Endometrium (tissue), 2 donors: ENCODE data around the gene R3HDM4.
"Not testable (repeated sequence)": the region's sequence is repeated elsewhere in the genome, so short reads cannot be mapped to it uniquely, and the experiment has no call there.

Experiments used
- FAIRE-seq: peaks from 2 replicates; lab custom pipeline; 2012; peaks lifted over from hg19 to GRCh38; lab: Jason Lieb, UNC
- donor health status: control.
- donor health status: control.

Gene R3HDM4

GRCh38 chr19:913080-913748, at the start of gene R3HDM4:
TSS of gene R3HDM4 (minus strand) at chr19:913219. CDS start at chr19:913157, 62 bp downstream.
- FAIRE-seq, result no peak

GRCh38 chr19:961866-962620, 49.0 kb upstream of the R3HDM4 start:
- no peak for FAIRE-seq

GRCh38 chr19:960601-960938, 47.6 kb upstream of the R3HDM4 start:
- no peak for FAIRE-seq

- no peak for FAIRE-seq
Observed at GRCh38 chr19:960020-960419, 47.0 kb upstream of the R3HDM4 start.

GRCh38 chr19:958967-959855, 46.2 kb upstream of the R3HDM4 start:
- FAIRE-seq, result no peak

GRCh38 chr19:957578-957977, 44.6 kb upstream of the R3HDM4 start:
- FAIRE-seq, result not testable (repeated sequence)

GRCh38 chr19:956766-957440, 43.9 kb upstream of the R3HDM4 start:
- FAIRE-seq, result no peak

GRCh38 chr19:955803-956765, 43.1 kb upstream of the R3HDM4 start:
- no peak for FAIRE-seq

- no peak for FAIRE-seq
Observed at GRCh38 chr19:954672-955494, 41.9 kb upstream of the R3HDM4 start.

GRCh38 chr19:954272-954671, 41.3 kb upstream of the R3HDM4 start:
- no peak for FAIRE-seq

- FAIRE-seq, result no peak
Observed at GRCh38 chr19:953445-954271, 40.6 kb upstream of the R3HDM4 start.

- no peak for FAIRE-seq
Observed at GRCh38 chr19:952680-953444, 39.8 kb upstream of the R3HDM4 start.

GRCh38 chr19:952049-952679, 39.1 kb upstream of the R3HDM4 start:
- FAIRE-seq, result no peak

- no peak for FAIRE-seq
Observed at GRCh38 chr19:950352-951066, 37.5 kb upstream of the R3HDM4 start.

- FAIRE-seq, result no peak
Observed at GRCh38 chr19:948842-949496, 36.0 kb upstream of the R3HDM4 start.

GRCh38 chr19:947707-948539, 34.9 kb upstream of the R3HDM4 start:
- no peak for FAIRE-seq
